ENCODE data around the gene BNIP3.

- TF ChIP-seq CTCF (IDR thresholded peaks at IDR 0.05) (no peak), POLR2A (IDR thresholded peaks at IDR 0.05) (no peak)
These were observed 23.4 kb upstream of the BNIP3 start for GRCh38 chr10:132005147-132005546.

Measured in testis (tissue), 2 donors.